DND-41 (cell line): ENCODE data around the gene ZNRF4.

Source experiments
- ATAC-seq: fragments of 200-7000 bp; cut with Tn5 transposase; 3 replicates; pipeline ENCODE4 v1.9.1; 2021; ENCODE audit warnings: low read depth; ENCODE audit not compliant: insufficient read depth
- DNase-seq: peaks from one replicate; pipeline ENCODE4 v3.0.0-alpha.2; 2020
- H2AFZ ChIP-seq: 2 replicates; pipeline ENCODE4 v1.6.0; 2012; ENCODE audit warnings: low read depth, low read length
- H3K27ac ChIP-seq: 2 replicates; pipeline ENCODE4 v1.5.1; 2012; ENCODE audit warnings: low read length, inconsistent platforms
- H3K27me3 ChIP-seq: fragments of 200-600 bp; sonication (generic); 2 replicates; pipeline ENCODE4 v1.6.0; 2012; ENCODE audit warnings: low read length, mild to moderate bottlenecking, inconsistent platforms; ENCODE audit not compliant: insufficient read depth, poor library complexity
- H3K36me3 ChIP-seq: 2 replicates; pipeline ENCODE4 v1.5.1; 2012; ENCODE audit warnings: low read length, inconsistent platforms; ENCODE audit not compliant: insufficient read depth
- H3K4me1 ChIP-seq: 2 replicates; pipeline ENCODE4 v1.5.1; 2012; ENCODE audit warnings: mild to moderate bottlenecking, low read length; ENCODE audit not compliant: insufficient read depth
- H3K4me2 ChIP-seq: 2 replicates; pipeline ENCODE4 v1.6.0; 2012; ENCODE audit warnings: mild to moderate bottlenecking, moderate library complexity, low read length, inconsistent platforms; ENCODE audit not compliant: insufficient read depth
- H3K4me3 ChIP-seq, 2 experiments: fragments of 200-600 bp in 1 of 2; shearing (Covaris generic) in 1 of 2; 2 replicates each; pipeline ENCODE4 v1.5.1; 2012 to 2016; ENCODE audit warnings: inconsistent platforms in 2 of 2, low read length in 2 of 2, mild to moderate bottlenecking in 2 of 2, low read depth in 1 of 2, moderate library complexity in 1 of 2
- H3K79me2 ChIP-seq: 2 replicates; pipeline ENCODE4 v1.6.0; 2012; ENCODE audit warnings: low read length, inconsistent platforms; ENCODE audit not compliant: insufficient read depth
- H3K9ac ChIP-seq: 2 replicates; pipeline ENCODE4 v1.6.0; 2012; ENCODE audit warnings: low read depth, mild to moderate bottlenecking, inconsistent platforms, low read length, moderate library complexity
- H3K9me3 ChIP-seq: 2 replicates; pipeline ENCODE4 v1.5.1; 2012; ENCODE audit warnings: low read length, moderate library complexity, mild to moderate bottlenecking, inconsistent platforms; ENCODE audit not compliant: insufficient read depth, severe bottlenecking
- H4K20me1 ChIP-seq: 2 replicates; pipeline ENCODE4 v1.6.0; 2012; ENCODE audit warnings: low read length; ENCODE audit not compliant: insufficient read depth
- EZH2 ChIP-seq: IDR thresholded peaks from 3 replicates; pipeline ENCODE4 v1.6.1; 2012; ENCODE audit warnings: borderline replicate concordance, low read depth, mild to moderate bottlenecking, moderate library complexity, low read length, inconsistent platforms; ENCODE audit not compliant: severe bottlenecking
- TF ChIP-seq, protein P1 (sequence below): IDR thresholded peaks from 2 replicates; pipeline ENCODE4 v1.5.1; 2012; ENCODE audit warnings: borderline replicate concordance, low read length, moderate library complexity, mild to moderate bottlenecking; ENCODE audit not compliant: poor library complexity, severe bottlenecking; ENCODE audit errors: extremely low read depth

The ZNRF4 gene

DNA sequence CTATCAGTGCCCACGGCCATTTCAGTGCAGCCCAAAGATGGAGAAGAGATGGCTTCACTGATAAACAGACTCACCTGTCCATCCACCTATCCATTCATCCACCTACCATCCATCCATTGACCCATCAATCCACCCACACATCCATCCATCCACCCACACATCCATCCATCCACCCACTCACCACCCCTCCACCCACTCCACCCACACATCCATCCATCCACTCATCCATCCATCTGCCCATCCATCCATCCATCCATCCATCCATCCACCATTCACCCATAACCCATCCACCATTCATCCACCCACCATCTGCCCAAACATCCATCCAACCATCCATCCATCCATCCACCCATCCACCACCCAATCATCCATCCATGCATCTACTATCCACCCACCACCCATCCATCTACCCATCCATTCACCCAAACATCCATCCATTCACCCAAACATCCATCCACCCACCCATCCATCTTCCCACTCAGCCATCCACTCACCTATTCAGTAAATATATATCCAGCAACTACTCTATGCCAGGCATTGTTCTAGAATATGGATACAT lies 31.6 kb upstream of the ZNRF4 start:
- Histone ChIP-seq H3K27ac (no peak overlapping the region), H3K27me3 (no peaks in the 10 kb centered on the region), H3K9me3 (no peaks in the 10 kb centered on the region), H2AFZ (no peak overlapping the region), H4K20me1 (no peaks in the 10 kb centered on the region), H3K4me1 (no peaks in the 10 kb centered on the region), H3K4me3 (no peak overlapping the region), H3K79me2 (no peaks in the 10 kb centered on the region), H3K36me3 (no peaks in the 10 kb centered on the region), H3K9ac (no peak overlapping the region), H3K4me2 (no peak overlapping the region)
- no peak for TF ChIP-seq EZH2
- TF ChIP-seq, protein P1, sequence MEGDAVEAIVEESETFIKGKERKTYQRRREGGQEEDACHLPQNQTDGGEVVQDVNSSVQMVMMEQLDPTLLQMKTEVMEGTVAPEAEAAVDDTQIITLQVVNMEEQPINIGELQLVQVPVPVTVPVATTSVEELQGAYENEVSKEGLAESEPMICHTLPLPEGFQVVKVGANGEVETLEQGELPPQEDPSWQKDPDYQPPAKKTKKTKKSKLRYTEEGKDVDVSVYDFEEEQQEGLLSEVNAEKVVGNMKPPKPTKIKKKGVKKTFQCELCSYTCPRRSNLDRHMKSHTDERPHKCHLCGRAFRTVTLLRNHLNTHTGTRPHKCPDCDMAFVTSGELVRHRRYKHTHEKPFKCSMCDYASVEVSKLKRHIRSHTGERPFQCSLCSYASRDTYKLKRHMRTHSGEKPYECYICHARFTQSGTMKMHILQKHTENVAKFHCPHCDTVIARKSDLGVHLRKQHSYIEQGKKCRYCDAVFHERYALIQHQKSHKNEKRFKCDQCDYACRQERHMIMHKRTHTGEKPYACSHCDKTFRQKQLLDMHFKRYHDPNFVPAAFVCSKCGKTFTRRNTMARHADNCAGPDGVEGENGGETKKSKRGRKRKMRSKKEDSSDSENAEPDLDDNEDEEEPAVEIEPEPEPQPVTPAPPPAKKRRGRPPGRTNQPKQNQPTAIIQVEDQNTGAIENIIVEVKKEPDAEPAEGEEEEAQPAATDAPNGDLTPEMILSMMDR = no peak
- ATAC-seq = no peak
- no peak for DNase-seq

DNA sequence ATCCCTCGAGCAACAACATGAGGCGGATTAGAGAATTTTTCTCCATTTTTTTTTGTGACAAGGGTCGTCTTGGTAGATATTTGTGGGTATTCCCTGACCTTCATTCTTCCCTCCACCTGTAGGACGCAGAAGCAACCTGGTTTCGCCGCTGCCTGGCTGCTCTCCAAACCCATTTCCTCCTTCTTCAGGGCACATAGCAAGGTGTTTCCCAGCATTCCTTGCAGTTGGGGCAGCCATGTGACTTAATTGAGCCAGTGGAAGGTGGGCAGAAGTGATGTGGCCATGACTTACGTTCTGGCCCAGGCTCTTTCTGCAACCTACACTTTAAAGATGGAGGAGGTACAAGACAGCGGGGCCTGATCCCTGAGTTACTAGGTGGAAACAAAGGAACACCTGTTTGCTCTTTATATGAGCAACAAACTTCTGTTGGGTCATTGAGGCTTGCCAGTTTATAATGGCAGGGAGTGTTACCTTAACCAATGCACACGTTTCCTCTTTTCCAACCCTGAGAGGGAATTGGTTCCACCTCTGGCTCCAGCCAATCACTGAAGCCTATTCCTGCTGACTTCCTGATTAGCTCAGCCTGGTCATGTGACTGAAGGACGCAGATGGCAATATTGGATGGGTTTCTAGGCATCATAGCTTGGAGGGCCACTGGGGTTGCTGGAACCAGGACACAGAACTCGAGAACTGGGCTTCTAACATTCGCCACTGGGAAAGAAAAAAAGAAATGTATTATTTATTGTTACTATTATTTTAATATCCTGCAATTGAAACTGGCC lies 30.8 kb upstream of the ZNRF4 start:
- TF ChIP-seq EZH2 = no peak
- TF ChIP-seq, protein P1 = no peak
- no peaks in the 10 kb centered on the region for H3K4me1 ChIP-seq
- no peaks in the 10 kb centered on the region for H3K27me3 ChIP-seq
- no peaks in the 10 kb centered on the region for H3K9me3 ChIP-seq
- H3K4me2 ChIP-seq = no peak overlapping the region
- ATAC-seq (no peak), DNase-seq (no peak)
- no peak overlapping the region for H3K4me3 ChIP-seq
- no peak overlapping the region for H2AFZ ChIP-seq
- H4K20me1 ChIP-seq = no peaks in the 10 kb centered on the region
- no peaks in the 10 kb centered on the region for H3K79me2 ChIP-seq
- no peaks in the 10 kb centered on the region for H3K36me3 ChIP-seq
- H3K9ac ChIP-seq = no peak overlapping the region
- no peak overlapping the region for H3K27ac ChIP-seq

DNA sequence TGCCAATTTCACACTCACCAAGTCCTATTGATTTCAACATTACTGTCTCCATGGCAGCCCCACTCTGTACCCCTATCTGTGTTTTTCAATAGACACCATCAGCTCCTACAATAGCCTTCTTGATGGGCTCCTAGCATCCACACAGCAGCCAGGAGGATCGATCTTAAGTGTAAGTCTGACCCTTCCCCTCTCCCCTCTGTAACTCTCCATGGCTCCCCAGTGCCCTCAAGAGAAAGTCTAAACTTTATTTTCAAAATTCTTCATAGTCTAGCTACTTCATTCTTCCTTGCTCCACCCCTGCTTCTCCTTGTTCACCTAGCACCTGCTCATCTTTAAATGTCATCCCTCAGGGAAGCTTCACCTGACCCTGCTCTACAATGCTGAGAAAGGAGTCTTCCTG lies 30.0 kb upstream of the ZNRF4 start:
- no peaks in the 10 kb centered on the region for H3K4me1 ChIP-seq
- H3K79me2 ChIP-seq = no peaks in the 10 kb centered on the region
- H3K4me2 ChIP-seq = no peak overlapping the region
- TF ChIP-seq, protein P1 = no peak
- TF ChIP-seq EZH2 = no peak
- no peak overlapping the region for H3K9ac ChIP-seq
- ATAC-seq (no peak), DNase-seq (no peak)
- H3K9me3 ChIP-seq = no peaks in the 10 kb centered on the region
- H3K36me3 ChIP-seq = no peaks in the 10 kb centered on the region
- H4K20me1 ChIP-seq = no peaks in the 10 kb centered on the region
- no peak overlapping the region for H2AFZ ChIP-seq
- no peaks in the 10 kb centered on the region for H3K27me3 ChIP-seq
- H3K4me3 ChIP-seq = no peak overlapping the region
- no peak overlapping the region for H3K27ac ChIP-seq
